HG03520 (cell line): Measurements from ENCODE around the gene SPTLC1.
"Not testable (repeated sequence)": the region's sequence is repeated elsewhere in the genome, so short reads cannot be mapped to it uniquely, and the experiment has no call there.

Experiments used
- ATAC-seq: cut with Tn5 transposase; IDR thresholded peaks from one replicate; pipeline ENCODE4 v1.9.1; 2021; ENCODE audit warnings: mild to moderate bottlenecking, moderate library complexity; ENCODE audit not compliant: unreplicated experiment

SPTLC1 gene

GRCh38 chr9:92140754-92141143, 25.5 kb upstream of the SPTLC1 start:
- no peak for ATAC-seq

GRCh38 chr9:92140074-92140753, 25.0 kb upstream of the SPTLC1 start:
- no peak for ATAC-seq

GRCh38 chr9:92138960-92139540, 23.8 kb upstream of the SPTLC1 start:
- not testable (repeated sequence) for ATAC-seq

- no peak for ATAC-seq
Measured at GRCh38 chr9:92138157-92138959, 23.1 kb upstream of the SPTLC1 start.

- no peak for ATAC-seq
Measured at GRCh38 chr9:92136184-92136858, 21.1 kb upstream of the SPTLC1 start.

- ATAC-seq: no peak
Measured at GRCh38 chr9:92135576-92135975, 20.4 kb upstream of the SPTLC1 start.

GRCh38 chr9:92133949-92134604, 18.9 kb upstream of the SPTLC1 start:
- peak; percentile 48 for ATAC-seq

GRCh38 chr9:92132913-92133312, 17.7 kb upstream of the SPTLC1 start:
- ATAC-seq: not testable (repeated sequence)

- no peak for ATAC-seq
Measured at GRCh38 chr9:92132501-92132900, 17.3 kb upstream of the SPTLC1 start.

- no peak for ATAC-seq
Measured at GRCh38 chr9:92122800-92123199, 7.6 kb upstream of the SPTLC1 start.

GRCh38 chr9:92122061-92122460, 6.8 kb upstream of the SPTLC1 start:
- no peak for ATAC-seq

GRCh38 chr9:92121265-92121664, 6.1 kb upstream of the SPTLC1 start:
- ATAC-seq: no peak

- ATAC-seq: no peak
Measured at GRCh38 chr9:92120138-92120537, 4.9 kb upstream of the SPTLC1 start.

GRCh38 chr9:92119586-92119985, 4.4 kb upstream of the SPTLC1 start:
- ATAC-seq: no peak

GRCh38 chr9:92108122-92108521, 7.1 kb downstream of the SPTLC1 start:
- no peak for ATAC-seq

GRCh38 chr9:92105446-92106225, 9.6 kb downstream of the SPTLC1 start:
- ATAC-seq: not testable (repeated sequence)

GRCh38 chr9:92103601-92104000, 11.6 kb downstream of the SPTLC1 start:
- ATAC-seq: not testable (repeated sequence)

- no peak for ATAC-seq
Measured at GRCh38 chr9:92100237-92100911, 14.8 kb downstream of the SPTLC1 start.

- ATAC-seq: no peak
Measured at GRCh38 chr9:92098638-92099037, 16.6 kb downstream of the SPTLC1 start.
